ACHN (cell line): Measurements from ENCODE around the gene BCL2.

Experiments
- DNase-seq: peaks from one replicate; pipeline ENCODE4 v3.0.0-alpha.2; 2015
- in situ Hi-C: cut with HindIII; loops from 2 replicates; pipeline ENCODE4 v1.10.0; 2017; ENCODE audit warnings: low sequenced_read_pairs, low pct_ligation_motif_present, low pct_unique_long_range_greater_than_20kb

The BCL2 gene

GRCh38 chr18:63336366-63337099, 17.0 kb upstream of the BCL2 start:
- DNase-seq, result peak; percentile 73
- in situ Hi-C loops, result loop anchor here (25.0 kb wide), 1 partner anchor 324 kb away; no protein-coding TSS in a partner anchor

- no peak for DNase-seq
- in situ Hi-C loops, result loop anchor here (25.0 kb wide), 1 partner anchor 319 kb away; no protein-coding TSS in a partner anchor
Observed at GRCh38 chr18:63331105-63331504, 11.5 kb upstream of the BCL2 start.

- in situ Hi-C loops, result loop anchor here (25.0 kb wide), 1 partner anchor 317 kb away; no protein-coding TSS in a partner anchor
- no peak for DNase-seq
Observed at GRCh38 chr18:63329431-63330145, 10.0 kb upstream of the BCL2 start.

- no peak for DNase-seq
- in situ Hi-C loops, result loop anchor here (25.0 kb wide), 1 partner anchor 314 kb away; no protein-coding TSS in a partner anchor
Observed at GRCh38 chr18:63326011-63326410, 6.4 kb upstream of the BCL2 start.

- in situ Hi-C loops, result loop anchor here (25.0 kb wide), 1 partner anchor 313 kb away; no protein-coding TSS in a partner anchor
- no peak for DNase-seq
Observed at GRCh38 chr18:63325086-63325686, 5.6 kb upstream of the BCL2 start.

- in situ Hi-C loops, result loop anchor here (25.0 kb wide), 1 partner anchor 186 kb away; no protein-coding TSS in a partner anchor
- peak; percentile 64 for DNase-seq
Observed at GRCh38 chr18:63322908-63323634, 3.5 kb upstream of the BCL2 start.

GRCh38 chr18:63322206-63322605, 2.6 kb upstream of the BCL2 start:
- in situ Hi-C loops, result loop anchor here (25.0 kb wide), 1 partner anchor 185 kb away; no protein-coding TSS in a partner anchor
- no peak for DNase-seq

GRCh38 chr18:63321291-63321690, 1.7 kb upstream of the BCL2 start:
- no peak for DNase-seq
- in situ Hi-C loops, result loop anchor here (25.0 kb wide), 1 partner anchor 184 kb away; no protein-coding TSS in a partner anchor

GRCh38 chr18:63320975-63321265, 1.4 kb upstream of the BCL2 start:
- in situ Hi-C loops, result loop anchor here (25.0 kb wide), 1 partner anchor 184 kb away; no protein-coding TSS in a partner anchor
- no peak for DNase-seq

- peak; percentile 86 for DNase-seq
- in situ Hi-C loops, result loop anchor here (25.0 kb wide), 1 partner anchor 183 kb away; no protein-coding TSS in a partner anchor
Observed at GRCh38 chr18:63320123-63320974, 780 bp upstream of the BCL2 start.

- in situ Hi-C loops, result loop anchor here (25.0 kb wide), 1 partner anchor 182 kb away; no protein-coding TSS in a partner anchor
- no peak for DNase-seq
Observed at GRCh38 chr18:63318889-63319382, 633 bp downstream of the BCL2 start.

GRCh38 chr18:63317982-63318888, 1.3 kb downstream of the BCL2 start:
- DNase-seq, result peak; percentile 84
- in situ Hi-C loops, result loop anchor here (25.0 kb wide), 1 partner anchor 181 kb away; no protein-coding TSS in a partner anchor

GRCh38 chr18:63317556-63317946, 2.0 kb downstream of the BCL2 start:
- DNase-seq, result no peak
- in situ Hi-C loops, result loop anchor here (25.0 kb wide), 1 partner anchor 180 kb away; no protein-coding TSS in a partner anchor

GRCh38 chr18:63316612-63317555, 2.7 kb downstream of the BCL2 start:
- in situ Hi-C loops, result loop anchor here (25.0 kb wide), 1 partner anchor 180 kb away; no protein-coding TSS in a partner anchor
- DNase-seq, result no peak

GRCh38 chr18:63315876-63316275, 3.7 kb downstream of the BCL2 start:
- in situ Hi-C loops, result loop anchor here (25.0 kb wide), 1 partner anchor 179 kb away; no protein-coding TSS in a partner anchor
- no peak for DNase-seq
